ENCODE measurements around the gene PALLD.

DNA sequence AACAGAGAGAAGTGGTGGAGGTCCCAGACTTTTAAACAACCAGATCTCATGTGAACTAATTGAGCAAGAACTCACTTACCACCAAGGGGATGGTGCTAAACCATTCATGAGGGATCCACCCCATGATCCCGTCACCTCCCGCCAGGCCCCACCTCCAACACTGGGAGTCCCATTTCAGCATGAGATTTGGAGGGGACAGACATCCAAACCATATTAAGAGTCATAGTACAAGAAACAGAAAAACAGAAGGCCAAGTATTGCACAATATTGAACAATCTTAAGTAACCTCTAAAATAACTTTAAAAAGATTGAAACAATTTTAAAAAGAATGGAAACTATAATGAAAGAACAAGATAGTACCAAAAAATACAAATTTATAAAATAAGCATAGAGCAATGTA is 403.2 kb downstream of the PALLD start:
- TF ChIP-seq, protein P1, sequence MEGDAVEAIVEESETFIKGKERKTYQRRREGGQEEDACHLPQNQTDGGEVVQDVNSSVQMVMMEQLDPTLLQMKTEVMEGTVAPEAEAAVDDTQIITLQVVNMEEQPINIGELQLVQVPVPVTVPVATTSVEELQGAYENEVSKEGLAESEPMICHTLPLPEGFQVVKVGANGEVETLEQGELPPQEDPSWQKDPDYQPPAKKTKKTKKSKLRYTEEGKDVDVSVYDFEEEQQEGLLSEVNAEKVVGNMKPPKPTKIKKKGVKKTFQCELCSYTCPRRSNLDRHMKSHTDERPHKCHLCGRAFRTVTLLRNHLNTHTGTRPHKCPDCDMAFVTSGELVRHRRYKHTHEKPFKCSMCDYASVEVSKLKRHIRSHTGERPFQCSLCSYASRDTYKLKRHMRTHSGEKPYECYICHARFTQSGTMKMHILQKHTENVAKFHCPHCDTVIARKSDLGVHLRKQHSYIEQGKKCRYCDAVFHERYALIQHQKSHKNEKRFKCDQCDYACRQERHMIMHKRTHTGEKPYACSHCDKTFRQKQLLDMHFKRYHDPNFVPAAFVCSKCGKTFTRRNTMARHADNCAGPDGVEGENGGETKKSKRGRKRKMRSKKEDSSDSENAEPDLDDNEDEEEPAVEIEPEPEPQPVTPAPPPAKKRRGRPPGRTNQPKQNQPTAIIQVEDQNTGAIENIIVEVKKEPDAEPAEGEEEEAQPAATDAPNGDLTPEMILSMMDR (IDR thresholded peaks at IDR 0.05) = no peak
- TF ChIP-seq POLR2A (IDR thresholded peaks at IDR 0.05) = no peak

All from right lobe of liver (tissue), 4 donors.